Measurements from ENCODE around the gene PUS3.

Gene PUS3

DNA sequence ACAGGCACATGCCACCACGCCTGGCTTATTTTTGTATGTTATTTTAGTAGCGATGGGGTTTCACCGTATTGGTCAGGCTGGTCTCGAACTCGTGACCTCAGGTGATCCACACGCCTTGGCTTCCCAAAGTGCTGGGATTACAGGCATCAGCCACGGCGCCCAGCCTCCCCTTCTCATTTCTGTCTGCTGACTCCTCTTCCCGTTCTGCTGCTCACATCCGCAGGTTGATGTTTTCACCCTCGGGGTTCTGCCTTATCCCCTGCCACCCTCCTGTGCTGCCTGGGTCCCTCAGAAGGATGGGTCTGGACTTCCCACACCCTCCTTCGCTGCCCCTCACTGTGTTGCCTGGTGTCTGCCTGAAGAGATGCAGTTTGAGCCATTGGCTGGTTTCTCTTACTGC is 23.7 kb upstream of the PUS3 start:
- no peaks in the 10 kb centered on the region for H3K36me3 ChIP-seq (ENCODE audit: control insufficient read depth, low read length)
- no peaks in the 10 kb centered on the region for H3K79me2 ChIP-seq (ENCODE audit: control insufficient read depth, low read length)
- H3F3A ChIP-seq (ENCODE audit: control insufficient read depth, insufficient read depth): no peaks in the 10 kb centered on the region
- H3K4me1 ChIP-seq (ENCODE audit: control insufficient read depth, low read length): no peaks in the 10 kb centered on the region
- TF ChIP-seq, protein P1, sequence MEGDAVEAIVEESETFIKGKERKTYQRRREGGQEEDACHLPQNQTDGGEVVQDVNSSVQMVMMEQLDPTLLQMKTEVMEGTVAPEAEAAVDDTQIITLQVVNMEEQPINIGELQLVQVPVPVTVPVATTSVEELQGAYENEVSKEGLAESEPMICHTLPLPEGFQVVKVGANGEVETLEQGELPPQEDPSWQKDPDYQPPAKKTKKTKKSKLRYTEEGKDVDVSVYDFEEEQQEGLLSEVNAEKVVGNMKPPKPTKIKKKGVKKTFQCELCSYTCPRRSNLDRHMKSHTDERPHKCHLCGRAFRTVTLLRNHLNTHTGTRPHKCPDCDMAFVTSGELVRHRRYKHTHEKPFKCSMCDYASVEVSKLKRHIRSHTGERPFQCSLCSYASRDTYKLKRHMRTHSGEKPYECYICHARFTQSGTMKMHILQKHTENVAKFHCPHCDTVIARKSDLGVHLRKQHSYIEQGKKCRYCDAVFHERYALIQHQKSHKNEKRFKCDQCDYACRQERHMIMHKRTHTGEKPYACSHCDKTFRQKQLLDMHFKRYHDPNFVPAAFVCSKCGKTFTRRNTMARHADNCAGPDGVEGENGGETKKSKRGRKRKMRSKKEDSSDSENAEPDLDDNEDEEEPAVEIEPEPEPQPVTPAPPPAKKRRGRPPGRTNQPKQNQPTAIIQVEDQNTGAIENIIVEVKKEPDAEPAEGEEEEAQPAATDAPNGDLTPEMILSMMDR (IDR thresholded peaks at IDR 0.05; ENCODE audit: low read depth, low read length, poor library complexity, severe bottlenecking): no peak
- no peak for TF ChIP-seq EZH2phosphoT487 (IDR thresholded peaks at IDR 0.05; ENCODE audit: borderline replicate concordance, low read length)
- no peaks in the 10 kb centered on the region for H3K9me3 ChIP-seq (ENCODE audit: control insufficient read depth, insufficient read depth, low read length)
- H3K4me3 ChIP-seq (ENCODE audit: low read length): no peak overlapping the region
- H3K27ac ChIP-seq (ENCODE audit: low read depth, low read length): no peak overlapping the region
- H3K4me2 ChIP-seq (ENCODE audit: low read length): no peak overlapping the region
- no peaks in the 10 kb centered on the region for H3K9me2 ChIP-seq (replicated peaks; ENCODE audit: control insufficient read depth, low read length)
- peaks cover 35% of the 10 kb centered on the region for H3K27me3 ChIP-seq (ENCODE audit: control insufficient read depth, low read length)
- no peaks in the 10 kb centered on the region for H4K20me1 ChIP-seq (ENCODE audit: control insufficient read depth, insufficient read depth, low read depth, low read length)

GRCh38 chr11:125925804-125926203 is 22.8 kb upstream of the PUS3 start:
- Histone ChIP-seq H3K4me1 (ENCODE audit: control insufficient read depth, low read length) (no peaks in the 10 kb centered on the region), H3K79me2 (ENCODE audit: control insufficient read depth, low read length) (no peaks in the 10 kb centered on the region), H3K9me3 (ENCODE audit: control insufficient read depth, insufficient read depth, low read length) (no peaks in the 10 kb centered on the region), H3K9me2 (replicated peaks; ENCODE audit: control insufficient read depth, low read length) (no peaks in the 10 kb centered on the region), H3F3A (ENCODE audit: control insufficient read depth, insufficient read depth) (no peaks in the 10 kb centered on the region), H4K20me1 (ENCODE audit: control insufficient read depth, insufficient read depth, low read depth, low read length) (no peaks in the 10 kb centered on the region), H3K36me3 (ENCODE audit: control insufficient read depth, low read length) (no peaks in the 10 kb centered on the region), H3K4me2 (ENCODE audit: low read length) (no peak overlapping the region), H3K27ac (ENCODE audit: low read depth, low read length) (no peak overlapping the region), H3K4me3 (ENCODE audit: low read length) (no peak overlapping the region), H3K27me3 (ENCODE audit: control insufficient read depth, low read length) (peaks cover 35% of the 10 kb centered on the region)
- TF ChIP-seq, protein P1 (IDR thresholded peaks at IDR 0.05; ENCODE audit: low read depth, low read length, poor library complexity, severe bottlenecking): no peak
- no peak for TF ChIP-seq EZH2phosphoT487 (IDR thresholded peaks at IDR 0.05; ENCODE audit: borderline replicate concordance, low read length)

DNA sequence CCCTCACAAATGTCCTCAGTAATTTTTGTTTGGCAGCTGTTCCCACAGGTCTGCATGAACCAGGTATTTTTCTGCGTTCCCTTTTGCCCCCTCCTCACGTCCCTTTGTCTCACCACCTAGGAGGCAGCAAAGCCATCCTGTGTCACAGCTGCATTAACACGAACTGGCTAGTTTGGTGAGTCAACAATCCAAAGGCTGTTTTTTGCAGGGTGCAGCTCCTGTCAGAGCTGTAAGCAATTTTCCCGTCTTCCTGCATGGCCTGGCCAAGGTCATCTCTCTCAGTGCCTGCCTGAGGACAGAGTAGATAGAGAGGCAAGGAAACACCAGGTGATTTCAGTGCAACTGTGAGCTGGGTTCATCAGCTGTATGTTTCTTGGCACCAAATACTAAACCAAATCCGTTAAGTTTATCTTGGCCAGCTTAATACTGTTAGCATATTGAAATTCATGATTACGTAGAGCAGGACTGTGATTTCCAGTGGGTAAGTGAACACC is 22.3 kb upstream of the PUS3 start:
- Histone ChIP-seq H3F3A (ENCODE audit: control insufficient read depth, insufficient read depth) (no peaks in the 10 kb centered on the region), H3K4me3 (ENCODE audit: low read length) (no peak overlapping the region), H4K20me1 (ENCODE audit: control insufficient read depth, insufficient read depth, low read depth, low read length) (no peaks in the 10 kb centered on the region), H3K4me2 (ENCODE audit: low read length) (no peak overlapping the region), H3K36me3 (ENCODE audit: control insufficient read depth, low read length) (no peaks in the 10 kb centered on the region), H3K27me3 (ENCODE audit: control insufficient read depth, low read length) (peaks cover 35% of the 10 kb centered on the region), H3K79me2 (ENCODE audit: control insufficient read depth, low read length) (no peaks in the 10 kb centered on the region), H3K9me2 (replicated peaks; ENCODE audit: control insufficient read depth, low read length) (no peaks in the 10 kb centered on the region), H3K27ac (ENCODE audit: low read depth, low read length) (no peak overlapping the region), H3K9me3 (ENCODE audit: control insufficient read depth, insufficient read depth, low read length) (no peaks in the 10 kb centered on the region), H3K4me1 (ENCODE audit: control insufficient read depth, low read length) (no peaks in the 10 kb centered on the region)
- TF ChIP-seq, protein P1 (IDR thresholded peaks at IDR 0.05; ENCODE audit: low read depth, low read length, poor library complexity, severe bottlenecking): no peak
- no peak for TF ChIP-seq EZH2phosphoT487 (IDR thresholded peaks at IDR 0.05; ENCODE audit: borderline replicate concordance, low read length)
